Activated CD4-positive, alpha-beta T cell treated with anti-CD3 and anti-CD28 coated beads, Interleukin-2, amount 50 U/mL, for 24 hours (primary cell): ENCODE results near the gene NR5A1.

Source experiments
- DNase-seq, 2 donors: peaks; one replicate each; pipeline ENCODE4 v3.0.0-alpha.2; 2020; ENCODE audit warnings: low read depth in 1 of 2, low spot score in 1 of 2

NR5A1 gene

DNA sequence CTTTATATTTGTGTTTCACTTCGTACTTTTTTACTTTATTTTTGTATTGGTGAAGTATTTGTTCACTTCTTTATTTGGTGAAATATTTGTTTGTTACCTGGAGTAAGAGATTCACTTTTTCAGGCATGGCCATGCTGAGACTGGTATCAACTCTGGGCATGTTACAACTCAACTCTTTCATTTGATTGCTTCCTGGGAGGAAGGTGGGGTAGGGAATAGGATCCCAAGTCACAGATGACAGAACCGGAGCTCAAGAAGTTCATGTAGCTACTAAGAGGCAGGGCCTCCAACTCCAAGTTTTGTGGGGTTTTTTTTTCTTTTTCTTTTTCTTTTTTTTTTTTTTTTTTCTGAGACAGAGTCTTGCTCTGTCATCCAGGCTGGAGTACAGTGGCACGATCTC, 63.0 kb downstream of the NR5A1 start:
- no peak for DNase-seq

DNA sequence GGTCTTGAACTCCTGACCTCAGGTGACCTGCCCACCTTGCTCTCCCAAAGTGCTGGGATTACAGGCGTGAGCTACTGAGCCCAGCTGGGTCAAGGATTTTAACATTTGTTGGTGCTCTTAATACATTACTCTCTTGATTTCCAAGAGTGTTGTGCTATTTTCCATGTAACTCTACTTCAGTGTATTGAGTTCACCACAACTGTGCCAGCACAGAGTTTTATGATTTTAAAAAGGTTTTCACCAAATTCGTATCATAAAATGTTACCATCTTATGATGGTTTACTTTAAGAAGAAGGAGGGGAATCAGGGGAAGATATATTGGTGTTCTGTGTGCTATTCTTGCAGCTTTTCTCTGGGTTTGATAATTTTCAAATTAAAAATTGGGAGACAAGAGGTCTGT, 63.6 kb downstream of the NR5A1 start:
- no peak for DNase-seq

DNA sequence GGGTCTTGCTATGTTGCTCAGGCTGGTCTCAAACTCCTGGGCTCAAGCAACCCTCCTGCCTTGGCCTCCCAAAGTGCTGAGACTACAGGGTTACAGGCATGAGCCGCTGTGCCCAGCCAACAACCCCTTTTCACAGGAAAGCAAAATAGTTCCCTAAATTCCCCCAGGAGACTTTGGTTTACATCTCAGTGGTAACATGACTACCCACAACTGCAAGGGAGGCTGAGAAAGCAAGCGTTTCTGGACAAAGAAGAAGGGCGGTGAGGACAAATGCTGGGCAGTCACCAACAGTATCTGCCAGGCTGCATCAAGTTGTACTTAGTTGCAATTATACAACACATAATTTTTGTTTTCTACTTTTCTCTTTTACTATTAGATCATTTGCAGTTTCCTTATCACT, 64.4 kb downstream of the NR5A1 start:
- DNase-seq = no peak

DNA sequence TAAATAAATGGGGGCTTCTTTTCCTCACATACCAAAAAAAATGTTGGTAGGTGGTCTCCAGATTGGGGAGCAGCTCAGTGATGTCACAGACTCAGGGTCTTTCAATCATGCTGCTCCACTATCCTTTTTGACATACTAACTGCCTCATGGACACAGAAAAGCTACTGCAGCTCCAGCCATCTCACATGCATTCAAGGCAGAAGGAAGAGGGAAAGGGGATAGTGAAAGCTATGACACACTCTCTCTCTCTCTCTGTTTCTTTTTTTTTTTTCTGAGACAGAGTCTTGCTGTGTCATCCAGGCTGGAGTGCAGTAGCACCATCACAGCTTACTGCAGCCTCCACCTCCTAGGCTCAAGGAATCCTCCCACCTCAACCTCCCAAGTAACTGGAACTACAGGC, 64.8 kb downstream of the NR5A1 start:
- DNase-seq = no peak

DNA sequence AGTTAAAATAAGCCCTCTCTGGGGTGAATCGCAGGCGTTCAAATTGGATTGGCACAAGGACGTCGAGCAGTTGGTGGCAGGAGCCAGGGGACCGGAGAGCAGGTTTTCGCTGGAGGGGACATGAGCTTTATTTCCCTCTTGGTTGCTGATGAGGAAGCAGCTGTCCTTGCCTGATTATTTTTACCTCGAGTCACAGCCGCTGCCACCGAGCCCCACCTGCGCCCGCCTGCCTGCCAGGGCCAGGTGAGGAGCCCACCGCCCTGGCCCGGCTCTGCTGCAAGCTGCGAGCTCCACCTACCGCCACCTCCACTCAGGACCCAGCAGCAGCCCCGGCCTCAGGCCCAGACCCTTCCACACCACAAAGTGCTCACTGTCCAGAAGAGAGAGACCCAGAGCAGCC, 65.9 kb downstream of the NR5A1 start:
- DNase-seq = no peak

DNA sequence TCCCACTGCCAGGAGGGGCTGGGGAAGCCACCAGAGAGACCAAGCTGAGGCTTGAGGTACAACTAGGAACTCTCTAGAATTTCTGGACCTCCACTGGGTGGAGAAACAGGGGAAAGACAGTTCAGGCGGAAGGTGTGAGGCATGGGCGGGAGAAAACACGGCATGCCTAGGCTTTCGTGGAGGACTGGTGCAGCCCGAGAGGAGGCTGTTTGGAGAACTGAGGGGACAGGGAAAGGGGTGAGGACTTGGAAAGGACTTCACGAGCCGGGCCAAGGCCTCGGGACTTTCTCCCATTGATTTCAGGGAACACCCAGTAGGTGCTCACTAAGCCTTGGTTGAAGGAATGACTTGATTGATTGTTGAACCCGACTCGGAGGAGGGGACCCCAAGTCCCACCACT, 66.4 kb downstream of the NR5A1 start:
- no peak for DNase-seq

DNA sequence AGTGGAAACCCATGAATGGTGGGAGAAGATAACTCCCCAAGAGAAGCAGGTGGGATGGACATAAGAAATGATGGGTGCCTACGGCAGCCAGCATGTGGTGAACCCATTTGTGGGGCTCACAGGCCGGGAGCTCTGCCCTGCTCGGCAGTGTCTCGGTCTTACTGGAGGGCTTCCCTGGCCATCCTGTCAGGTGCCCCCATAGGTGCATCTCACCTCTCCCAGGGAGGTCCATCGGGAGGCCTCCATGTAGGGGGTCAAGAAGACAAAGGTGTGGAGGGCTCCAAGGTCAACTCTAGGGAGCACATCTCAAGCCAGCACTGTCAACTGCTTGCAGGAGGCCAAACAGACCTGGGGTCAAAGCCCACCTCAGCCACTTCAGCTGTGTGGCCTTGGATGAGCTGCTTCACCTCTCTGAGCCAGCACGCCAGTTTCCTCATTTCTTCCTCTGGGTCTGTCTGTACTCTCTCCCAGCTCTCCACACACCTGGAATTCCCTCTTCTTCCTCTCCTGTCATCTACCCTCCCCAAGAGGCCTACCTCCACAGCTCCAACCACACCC, 67.4 kb downstream of the NR5A1 start:
- no peak for DNase-seq

DNA sequence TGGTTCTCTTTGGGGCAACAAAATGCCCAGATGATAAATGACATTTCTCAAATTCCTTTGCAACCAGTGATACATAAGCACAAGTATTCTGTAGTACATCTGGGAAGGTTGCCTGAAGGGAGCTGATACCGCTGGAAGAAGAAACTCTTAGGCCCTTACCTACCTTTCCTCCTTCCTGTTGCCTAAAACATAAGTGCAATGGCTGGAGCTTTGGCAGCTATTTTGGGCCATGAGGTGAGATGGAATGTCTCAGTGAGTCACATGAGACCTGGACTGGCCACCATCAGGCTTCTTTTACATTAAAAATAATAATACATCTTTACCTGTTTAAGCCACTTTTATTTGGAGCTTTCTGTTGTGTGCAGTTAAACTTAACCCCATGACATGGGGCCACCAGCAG, 68.1 kb downstream of the NR5A1 start:
- no peak for DNase-seq

DNA sequence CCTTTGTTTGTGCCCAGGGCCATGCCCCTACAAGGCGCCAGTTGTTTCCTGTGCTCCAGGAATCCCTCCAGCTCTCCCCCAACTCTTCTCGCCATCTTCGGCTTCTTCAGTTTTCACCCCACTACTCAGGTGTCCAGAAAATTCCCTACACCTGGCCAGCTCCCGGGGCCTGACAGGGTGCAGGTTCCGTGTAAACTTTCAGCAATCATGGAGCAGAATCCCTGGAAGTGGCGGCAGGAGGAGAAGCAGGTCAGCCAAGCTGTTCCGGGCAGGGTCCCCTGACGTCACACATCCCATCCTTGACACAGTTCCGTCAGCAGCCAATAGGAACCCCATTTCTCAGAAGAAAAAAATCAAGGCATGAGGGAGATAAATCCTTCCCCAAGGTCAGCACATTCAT, 69.1 kb downstream of the NR5A1 start:
- DNase-seq = no peak

DNA sequence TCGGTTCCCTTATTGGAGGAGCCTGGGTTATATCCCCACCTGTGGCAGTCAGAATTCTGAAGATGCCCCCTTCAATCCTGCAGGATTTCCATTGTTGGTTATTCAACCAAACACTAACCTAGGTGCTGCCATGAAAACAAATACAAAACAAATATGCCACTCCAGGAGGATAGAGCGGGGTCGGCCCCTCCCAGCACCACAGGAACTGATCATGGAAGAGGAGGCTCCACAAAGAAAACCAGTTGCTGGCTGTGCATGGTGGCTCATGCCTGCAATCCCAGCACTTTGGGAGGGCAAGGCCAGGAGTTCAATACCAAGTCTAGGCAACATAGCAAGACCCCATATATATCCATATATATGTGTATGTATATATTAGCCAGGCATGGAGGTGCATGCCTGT, 70.1 kb downstream of the NR5A1 start:
- DNase-seq = no peak

DNA sequence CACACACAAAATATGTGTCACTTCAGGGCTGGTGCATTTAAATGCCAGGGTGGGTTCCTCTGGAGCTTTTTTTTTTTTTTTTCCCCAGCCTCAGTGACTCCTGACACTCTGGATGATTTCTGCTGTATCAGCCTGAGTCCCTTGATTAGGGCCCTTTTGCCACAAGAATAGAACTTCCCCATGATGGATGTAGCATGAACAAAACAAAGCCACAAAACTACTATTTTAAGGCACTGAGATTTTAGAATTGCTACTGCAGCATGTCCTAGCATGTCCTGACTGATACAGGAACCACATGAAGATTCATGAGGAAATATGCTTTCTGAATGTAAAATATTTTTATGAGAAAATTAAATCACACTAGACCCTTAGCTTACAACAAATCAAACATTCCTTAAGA, 70.9 kb downstream of the NR5A1 start:
- DNase-seq = no peak
